GM21515 (cell line): Measurements from ENCODE around the gene ARHGAP35.

Experiments used
- ATAC-seq: cut with Tn5 transposase; IDR thresholded peaks from one replicate; pipeline ENCODE4 v1.9.1; 2021; ENCODE audit not compliant: unreplicated experiment

ARHGAP35 gene

DNA sequence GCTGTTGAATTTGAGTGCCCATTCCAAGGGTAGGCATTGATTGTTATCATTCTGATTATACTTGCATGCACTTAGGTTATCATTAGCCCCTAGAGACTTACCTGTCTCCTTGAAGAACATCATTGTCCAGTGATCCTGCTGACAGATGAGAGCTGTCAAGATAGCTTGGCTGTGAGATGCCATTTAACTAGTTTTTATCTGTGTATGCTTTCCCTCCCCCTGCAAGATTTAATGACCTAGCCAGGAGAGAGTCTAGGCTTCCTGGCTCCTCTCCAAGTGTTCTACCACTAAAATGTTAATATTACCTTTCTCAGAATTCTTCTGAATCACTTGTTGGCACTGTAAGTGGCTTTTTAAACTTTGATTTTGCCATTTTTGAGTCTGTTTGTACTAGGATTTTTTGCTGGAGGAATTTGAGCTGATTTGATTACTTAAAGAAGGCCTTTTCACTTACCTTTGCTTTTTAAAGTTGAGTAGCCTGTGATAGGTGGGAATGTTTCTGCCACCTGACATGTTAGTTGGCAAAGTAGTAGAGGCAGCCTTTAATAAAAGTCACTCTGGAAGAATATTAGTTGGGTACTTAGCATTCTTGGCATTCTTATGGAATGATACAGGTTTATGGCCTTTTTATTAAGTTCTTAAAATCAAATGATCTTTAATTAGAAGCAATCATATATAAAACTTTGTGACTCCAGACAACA is 41.1 kb downstream of the ARHGAP35 start:
- no peak for ATAC-seq

DNA sequence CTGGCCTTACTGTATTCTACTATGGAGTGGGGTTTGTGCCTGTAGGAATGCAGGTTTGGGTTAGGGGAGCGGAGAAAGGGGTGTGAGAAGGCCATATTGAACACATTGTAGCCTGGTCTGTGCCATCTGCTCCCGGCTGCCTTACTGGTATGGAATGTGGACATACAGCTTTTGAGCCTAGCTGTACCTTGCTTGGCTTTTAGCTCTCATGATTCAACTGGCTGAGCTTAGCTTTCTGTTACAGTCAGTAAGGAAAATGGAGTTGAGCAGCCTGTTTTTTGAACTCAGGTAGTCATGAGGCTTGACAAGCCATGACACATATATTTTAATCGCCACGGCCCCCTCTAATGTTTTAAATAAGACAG is 41.6 kb downstream of the ARHGAP35 start:
- ATAC-seq, result no peak

DNA sequence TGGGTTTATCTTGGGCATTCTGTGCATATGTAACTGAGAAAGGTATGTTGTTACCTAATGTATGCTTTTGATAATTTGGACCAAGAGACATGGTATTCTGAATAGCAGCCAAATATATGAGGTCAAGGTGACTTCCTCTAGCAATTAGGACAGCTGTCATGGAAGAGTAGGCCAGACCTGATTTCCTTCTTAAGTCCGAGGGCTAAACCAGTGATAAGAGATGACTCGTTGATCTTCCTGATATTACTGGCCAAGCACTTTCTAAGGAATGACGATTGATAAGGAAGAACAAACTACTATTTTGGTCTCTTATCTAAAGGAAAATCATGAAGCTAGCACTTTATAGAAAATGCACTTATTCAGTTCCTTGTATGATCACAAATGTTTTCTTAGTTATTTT is 42.7 kb downstream of the ARHGAP35 start:
- no peak for ATAC-seq

DNA sequence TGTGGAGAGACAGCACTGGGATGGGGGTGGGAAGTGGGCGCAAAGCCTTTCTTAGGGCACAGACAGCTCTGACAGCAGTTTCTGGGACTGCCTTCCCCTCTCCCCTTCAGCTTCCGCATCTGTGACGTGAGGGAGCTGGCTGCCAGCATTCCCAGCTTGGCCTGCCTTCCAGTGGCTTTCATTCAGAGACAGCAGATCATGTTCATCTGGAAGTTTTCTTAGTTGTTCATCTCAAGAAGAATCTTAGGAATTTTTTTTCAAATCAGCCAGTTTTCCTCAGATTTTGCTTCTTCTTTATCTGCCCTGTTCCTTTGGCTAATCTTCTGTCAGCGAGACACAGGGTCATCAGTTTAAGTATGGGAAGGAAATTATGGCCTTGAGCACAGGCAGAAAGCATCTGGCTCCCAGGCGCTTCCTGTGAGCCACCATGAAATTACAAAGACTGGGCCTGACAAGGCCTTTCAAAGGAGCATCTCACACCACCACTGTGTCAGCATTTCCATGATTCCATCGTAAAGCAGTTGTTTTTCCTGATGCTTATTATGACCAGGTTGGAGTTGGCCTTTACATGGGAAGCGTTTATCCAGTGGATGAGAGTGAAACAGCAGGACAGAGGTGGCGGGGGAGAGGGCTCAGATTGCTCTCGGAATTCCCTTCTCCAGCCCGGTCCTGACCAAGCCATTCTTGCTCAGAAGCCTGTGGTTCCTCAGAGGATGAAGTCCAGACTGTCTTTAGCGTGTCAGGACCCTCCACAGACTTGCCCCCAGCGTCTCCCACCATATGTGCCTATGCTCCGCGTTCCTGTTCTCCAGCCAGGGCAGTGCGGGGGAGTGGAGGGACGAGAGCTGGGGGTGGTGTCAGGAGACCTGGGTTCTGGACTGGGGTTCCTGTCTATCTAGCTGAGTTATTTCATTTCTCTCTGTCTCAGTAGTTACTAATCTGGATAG is 43.6 kb downstream of the ARHGAP35 start:
- ATAC-seq, result no peak

DNA sequence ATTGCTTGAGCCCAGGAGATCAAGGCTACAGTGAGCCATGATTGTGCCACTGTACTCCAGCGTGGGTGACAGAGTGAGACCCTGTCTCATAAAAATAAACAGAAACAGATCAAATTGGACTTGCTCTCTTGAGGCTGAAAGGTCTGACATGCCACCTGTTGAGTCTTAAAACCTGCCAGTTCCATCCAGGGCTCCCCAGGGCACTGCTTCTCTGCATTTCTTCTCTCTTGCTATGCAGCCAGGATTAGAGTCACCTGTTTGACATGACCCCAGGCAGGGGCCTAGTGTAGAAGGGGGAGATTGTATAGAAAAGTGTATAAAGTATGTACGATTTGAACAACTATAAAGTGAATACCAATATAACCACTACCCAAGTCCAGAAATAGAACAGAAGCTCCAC is 45.4 kb downstream of the ARHGAP35 start:
- ATAC-seq, result no peak

DNA sequence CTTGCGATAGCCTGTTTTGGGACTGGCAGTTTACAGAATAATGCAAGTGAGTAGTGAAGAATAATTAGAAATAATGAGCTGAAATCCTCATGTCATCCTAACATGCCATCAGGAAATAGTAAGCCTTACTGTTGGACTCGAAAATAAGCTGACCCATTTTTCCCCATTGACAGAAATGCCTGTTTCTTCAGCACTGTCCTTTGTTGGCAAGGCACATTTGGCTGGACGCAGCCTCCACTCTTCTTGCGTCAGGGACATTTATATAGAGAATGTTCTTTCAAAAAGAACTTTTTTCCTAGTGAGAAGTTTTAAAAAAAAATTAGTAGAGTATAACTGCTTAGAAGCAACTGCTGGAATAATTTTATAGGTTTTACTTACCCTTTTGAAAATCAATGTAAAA is 47.1 kb downstream of the ARHGAP35 start:
- ATAC-seq, result no peak

- no peak for ATAC-seq
These were observed 48.6 kb downstream of the ARHGAP35 start for GRCh38 chr19:46909356-46909755.
